Gastrocnemius medialis (tissue), 4 donors: Measurements from ENCODE around the gene NUTM1. TPM values are rescaled to one million over a fixed set of nuclear protein-coding genes. Genes with fewer than 3 reads are reported as not detected.

ENCODE experiments used
- ATAC-seq, 2 donors: fragments of 150-250 bp; one replicate each; pipeline ENCODE4 v1.9.1; 2016
- DNase-seq, 2 donors: peaks; one replicate each; pipeline ENCODE4 v3.0.0-alpha.2; 2019
- H3K27ac ChIP-seq, 4 donors: fragments of 200-600 bp; sonication (generic); 1 replicate in 1 of 4; 2 replicates in 3 of 4; pipeline ENCODE4 v1.5.1; 2016 to 2018; ENCODE audit warnings: mild to moderate bottlenecking in 2 of 4, moderate library complexity in 1 of 4
- H3K27me3 ChIP-seq, 3 donors: fragments of 200-600 bp; sonication (generic) in 2 of 3; 1 replicate in 1 of 3; 2 replicates in 2 of 3; pipeline versions ENCODE4 v1.5.1 to v1.6.0; 2016 to 2019; ENCODE audit warnings: mild to moderate bottlenecking in 1 of 3, moderate library complexity in 1 of 3
- H3K36me3 ChIP-seq, 2 donors: fragments of 200-600 bp; sonication (generic) in 1 of 2; one replicate each; pipeline ENCODE4 v1.5.1; 2017 to 2018
- H3K4me1 ChIP-seq, 2 donors: fragments of 200-600 bp; sonication (generic) in 1 of 2; one replicate each; pipeline ENCODE4 v1.5.1; 2016 to 2017; ENCODE audit warnings: mild to moderate bottlenecking in 2 of 2
- H3K4me3 ChIP-seq, 4 donors: fragments of 200-600 bp; sonication (generic) in 3 of 4; 1 replicate in 1 of 4; 2 replicates in 3 of 4; pipeline ENCODE4 v1.5.1; 2016 to 2019; ENCODE audit warnings: mild to moderate bottlenecking in 2 of 4
- H3K9me3 ChIP-seq, 3 donors: fragments of 200-600 bp; sonication (generic) in 2 of 3; 1 replicate in 1 of 3; 2 replicates in 2 of 3; pipeline ENCODE4 v1.5.1; 2016 to 2019
- CTCF ChIP-seq, 5 experiments: fragments of 450-650 bp in 3 of 5; fragments of 200-600 bp in 2 of 5; sonication (generic) in 2 of 5; IDR thresholded peaks in 4 of 5; conservative IDR thresholded peaks in 1 of 5; 1 replicate in 4 of 5; 2 replicates in 1 of 5; pipeline ENCODE4 v1.5.1; 2016 to 2019; ENCODE audit warnings: antibody characterized with exemption in 5 of 5, mild to moderate bottlenecking in 3 of 5, moderate library complexity in 3 of 5
- POLR2A ChIP-seq, 2 donors: fragments of 450-650 bp; IDR thresholded peaks; one replicate each; pipeline ENCODE4 v1.6.1; 2017; ENCODE audit warnings: antibody characterized with exemption in 2 of 2, mild to moderate bottlenecking in 2 of 2, moderate library complexity in 2 of 2
- in situ Hi-C, 4 donors: fragments of 200-750 bp; cut with MboI; loops; one replicate each; pipeline versions ENCODE4 v1.15.0 to v1.8.0; 2017; ENCODE audit warnings: low sequenced_read_pairs in 4 of 4
- intact Hi-C: fragments of 100-400 bp; cut with DNase I; formaldehyde crosslinking; loops from one replicate; pipeline ENCODE4 v1.15.1; 2023; ENCODE audit warnings: low total_unique reads
- total RNA-seq, 4 donors: library from RNA; depleted of rRNA; stranded (reverse); fragments of >200 nt; gene quantifications; one replicate each; pipeline versions ENCODE4 v1.1.0 to v1.2.3, GENCODE V29; 2016

Gene NUTM1
- total RNA-seq, 4 donors from 2014 or later = not detected

GRCh38 chr15:34364041-34364440 lies 20.9 kb downstream of the NUTM1 start:
- ATAC-seq (no peak), DNase-seq (no peak)
- TF ChIP-seq CTCF (IDR thresholded peaks at IDR 0.05 in 4 of 5, conservative IDR thresholded peaks at IDR 0.05 in 1 of 5) (no peak), POLR2A (IDR thresholded peaks at IDR 0.05) (no peak)
- no peak overlapping the region for H3K27ac ChIP-seq
- in situ Hi-C loops = loop anchor here in 2 of 4 donors (10.0 to 25.0 kb wide), 4 partner anchors 119 to 623 kb away; partner anchors contain the start of genes EMC4 (in 1 of the 2) and ZNF770 (in 1 of the 2)
- H3K4me1 ChIP-seq = peaks cover 14 to 21% of the 10 kb centered on the region in 2 donors
- no peaks in the 10 kb centered on the region for H3K9me3 ChIP-seq
- H3K27me3 ChIP-seq = no peaks in the 10 kb centered on the region
- intact Hi-C loops = no loop called here
- peaks cover 0 to 7% of the 10 kb centered on the region in 2 donors for H3K36me3 ChIP-seq
- H3K4me3 ChIP-seq = no peak overlapping the region

- in situ Hi-C loops = loop anchor here in 2 of 4 donors (10.0 to 25.0 kb wide), 4 partner anchors 120 to 622 kb away; partner anchors contain the start of genes EMC4 (in 1 of the 2) and ZNF770 (in 1 of the 2)
- peaks cover 14 to 21% of the 10 kb centered on the region in 2 donors for H3K4me1 ChIP-seq
- TF ChIP-seq POLR2A (IDR thresholded peaks at IDR 0.05) (no peak), CTCF (IDR thresholded peaks at IDR 0.05 in 4 of 5, conservative IDR thresholded peaks at IDR 0.05 in 1 of 5) (no peak)
- ATAC-seq (no peak), DNase-seq (no peak)
- H3K9me3 ChIP-seq = no peaks in the 10 kb centered on the region
- H3K27ac ChIP-seq = no peak overlapping the region
- H3K27me3 ChIP-seq = no peaks in the 10 kb centered on the region
- H3K4me3 ChIP-seq = peak overlapping the region in 1 of 4 donors; percentile 92
- H3K36me3 ChIP-seq = no peaks in the 10 kb centered on the region
- intact Hi-C loops = loop anchor here (5.0 kb wide), 1 partner anchor 123 kb away; no protein-coding TSS in a partner anchor
Observed at GRCh38 chr15:34365091-34365825, 22.1 kb downstream of the NUTM1 start.

- DNase-seq (no peak), ATAC-seq (no peak)
- no peaks in the 10 kb centered on the region for H3K36me3 ChIP-seq
- in situ Hi-C loops = loop anchor here in 2 of 4 donors (10.0 to 25.0 kb wide), 4 partner anchors 121 to 621 kb away; partner anchors contain the start of genes EMC4 (in 1 of the 2) and ZNF770 (in 1 of the 2)
- H3K9me3 ChIP-seq = no peaks in the 10 kb centered on the region
- H3K27ac ChIP-seq = peak overlapping the region; percentile 44 to 99 (median 96)
- intact Hi-C loops = loop anchor here (5.0 kb wide), 1 partner anchor 124 kb away; no protein-coding TSS in a partner anchor
- H3K4me3 ChIP-seq = peak overlapping the region; percentile 88 to 98 (median 92)
- H3K4me1 ChIP-seq = peaks cover 14 to 21% of the 10 kb centered on the region in 2 donors
- TF ChIP-seq POLR2A (IDR thresholded peaks at IDR 0.05) (no peak), CTCF (IDR thresholded peaks at IDR 0.05 in 4 of 5, conservative IDR thresholded peaks at IDR 0.05 in 1 of 5) (no peak)
- H3K27me3 ChIP-seq = no peaks in the 10 kb centered on the region
Observed at GRCh38 chr15:34365836-34366235, 22.7 kb downstream of the NUTM1 start.

- no peak for TF ChIP-seq POLR2A (IDR thresholded peaks at IDR 0.05)
- peak overlapping the region; percentile 44 to 99 (median 96) for H3K27ac ChIP-seq
- H3K36me3 ChIP-seq = no peaks in the 10 kb centered on the region
- peak in 1 of 2 donors; percentile 38 for DNase-seq
- H3K9me3 ChIP-seq = no peaks in the 10 kb centered on the region
- H3K4me1 ChIP-seq = peaks cover 14 to 21% of the 10 kb centered on the region in 2 donors
- in situ Hi-C loops (loop anchor here in 2 of 4 donors (10.0 to 25.0 kb wide), 4 partner anchors 122 to 621 kb away; partner anchors contain the start of genes EMC4 (in 1 of the 2) and ZNF770 (in 1 of the 2)), intact Hi-C loops (loop anchor here (1.0 to 5.0 kb wide), 2 partner anchors 23 to 124 kb away; partner anchors contain the start of genes NOP10 and NUTM1)
- peak overlapping the region; percentile 88 to 98 (median 92) for H3K4me3 ChIP-seq
- H3K27me3 ChIP-seq = no peaks in the 10 kb centered on the region
- peak; percentile 5 to 14 for ATAC-seq
Observed at GRCh38 chr15:34366271-34367065, 23.4 kb downstream of the NUTM1 start.
